ENCODE data around the gene TP63. TPM values are rescaled to one million over a fixed set of nuclear protein-coding genes. Genes with fewer than 3 reads are reported as not detected.

Gene TP63
- total and polyA plus RNA-seq, 5 experiments from 2014 or later = not detected

GRCh38 chr3:189803254-189803653 lies 172.1 kb downstream of the TP63 start:
- no peak overlapping the region for H3K27ac Mint-ChIP-seq
- H3K27me3 Mint-ChIP-seq = no peaks in the 10 kb centered on the region
- no peak for ATAC-seq
- no peak for DNase-seq
- no peaks in the 10 kb centered on the region for H3K4me1 Mint-ChIP-seq
- H3K9me3 Mint-ChIP-seq = no peaks in the 10 kb centered on the region
- H3K4me3 Mint-ChIP-seq = no peak overlapping the region
- POLR2A ChIA-PET = no interaction called here
- no peaks in the 10 kb centered on the region for H3K36me3 Mint-ChIP-seq

- DNase-seq = no peak
- POLR2A ChIA-PET = no interaction called here
- H3K4me1 Mint-ChIP-seq = no peaks in the 10 kb centered on the region
- no peak for ATAC-seq
- no peaks in the 10 kb centered on the region for H3K36me3 Mint-ChIP-seq
- no peak overlapping the region for H3K4me3 Mint-ChIP-seq
- no peak overlapping the region for H3K27ac Mint-ChIP-seq
- H3K9me3 Mint-ChIP-seq = no peaks in the 10 kb centered on the region
- no peaks in the 10 kb centered on the region for H3K27me3 Mint-ChIP-seq
Measured at GRCh38 chr3:189805375-189806067, 174.3 kb downstream of the TP63 start.

- no peaks in the 10 kb centered on the region for H3K9me3 Mint-ChIP-seq
Measured at GRCh38 chr3:189806171-189806951, 175.2 kb downstream of the TP63 start.

GRCh38 chr3:189808246-189809007 lies 177.2 kb downstream of the TP63 start:
- POLR2A ChIA-PET = no interaction called here
- Mint-ChIP-seq H3K27ac (no peak overlapping the region), H3K36me3 (no peaks in the 10 kb centered on the region), H3K27me3 (no peaks in the 10 kb centered on the region), H3K9me3 (no peaks in the 10 kb centered on the region), H3K4me1 (no peaks in the 10 kb centered on the region), H3K4me3 (no peak overlapping the region)
- ATAC-seq (no peak), DNase-seq (no peak)

More at GRCh38 chr3:189806171-189806951, 175.2 kb downstream of the TP63 start:
- H3K27me3 Mint-ChIP-seq = no peaks in the 10 kb centered on the region
- H3K4me1 Mint-ChIP-seq = no peaks in the 10 kb centered on the region
- H3K4me3 Mint-ChIP-seq = no peak overlapping the region
- H3K27ac Mint-ChIP-seq = no peak overlapping the region
- no peaks in the 10 kb centered on the region for H3K36me3 Mint-ChIP-seq
- POLR2A ChIA-PET = no interaction called here
- ATAC-seq = no peak
- no peak for DNase-seq

- Mint-ChIP-seq H3K4me1 (no peaks in the 10 kb centered on the region), H3K9me3 (no peaks in the 10 kb centered on the region), H3K27ac (no peak overlapping the region), H3K36me3 (no peaks in the 10 kb centered on the region), H3K4me3 (no peak overlapping the region), H3K27me3 (no peaks in the 10 kb centered on the region)
- POLR2A ChIA-PET = no interaction called here
- ATAC-seq (no peak), DNase-seq (no peak)
Measured at GRCh38 chr3:189809583-189809982, 178.4 kb downstream of the TP63 start.

- ATAC-seq = no peak
- POLR2A ChIA-PET = no interaction called here
Measured at GRCh38 chr3:189812806-189813465, 181.7 kb downstream of the TP63 start.

GRCh38 chr3:189813647-189814240 lies 182.6 kb downstream of the TP63 start:
- DNase-seq (no peak), ATAC-seq (no peak)
- Mint-ChIP-seq H3K27me3 (no peaks in the 10 kb centered on the region), H3K27ac (peak overlapping the region in 1 of 10 donors; percentile 5), H3K4me1 (no peaks in the 10 kb centered on the region), H3K36me3 (no peaks in the 10 kb centered on the region), H3K9me3 (no peaks in the 10 kb centered on the region), H3K4me3 (no peak overlapping the region)
- POLR2A ChIA-PET = no interaction called here

More at GRCh38 chr3:189812806-189813465, 181.7 kb downstream of the TP63 start:
- Mint-ChIP-seq H3K27me3 (no peaks in the 10 kb centered on the region), H3K9me3 (no peaks in the 10 kb centered on the region), H3K36me3 (no peaks in the 10 kb centered on the region), H3K4me1 (no peaks in the 10 kb centered on the region), H3K27ac (no peak overlapping the region), H3K4me3 (no peak overlapping the region)
- no peak for DNase-seq

GRCh38 chr3:189820365-189820720 lies 189.2 kb downstream of the TP63 start:
- no peak for DNase-seq
- H3K9me3 Mint-ChIP-seq = no peaks in the 10 kb centered on the region
- POLR2A ChIA-PET = no interaction called here
- no peak overlapping the region for H3K4me3 Mint-ChIP-seq
- peaks cover 0 to 5% (median 1%) of the 10 kb centered on the region in 5 donors for H3K27me3 Mint-ChIP-seq
- no peak overlapping the region for H3K27ac Mint-ChIP-seq
- H3K36me3 Mint-ChIP-seq = no peaks in the 10 kb centered on the region
- no peaks in the 10 kb centered on the region for H3K4me1 Mint-ChIP-seq
- no peak for ATAC-seq

- Mint-ChIP-seq H3K9me3 (no peaks in the 10 kb centered on the region), H3K27ac (no peak overlapping the region), H3K4me1 (no peaks in the 10 kb centered on the region), H3K36me3 (no peaks in the 10 kb centered on the region), H3K4me3 (no peak overlapping the region), H3K27me3 (peaks cover 0 to 5% (median 1%) of the 10 kb centered on the region in 5 donors)
- DNase-seq (no peak), ATAC-seq (no peak)
- POLR2A ChIA-PET = no interaction called here
Measured at GRCh38 chr3:189821262-189821661, 190.1 kb downstream of the TP63 start.

GRCh38 chr3:189822726-189823125 lies 191.5 kb downstream of the TP63 start:
- POLR2A ChIA-PET = no interaction called here
- Mint-ChIP-seq H3K27me3 (peaks cover 0 to 5% (median 1%) of the 10 kb centered on the region in 5 donors), H3K9me3 (no peaks in the 10 kb centered on the region), H3K4me3 (no peak overlapping the region), H3K27ac (no peak overlapping the region), H3K4me1 (peaks cover 0 to 1% (median 0%) of the 10 kb centered on the region in 4 donors), H3K36me3 (no peaks in the 10 kb centered on the region)
- ATAC-seq = no peak
- no peak for DNase-seq

GRCh38 chr3:189824629-189825312 lies 193.6 kb downstream of the TP63 start:
- no peak overlapping the region for H3K27ac Mint-ChIP-seq
- peaks cover 0 to 5% (median 1%) of the 10 kb centered on the region in 5 donors for H3K27me3 Mint-ChIP-seq
- H3K4me1 Mint-ChIP-seq = peaks cover 0 to 1% (median 0%) of the 10 kb centered on the region in 4 donors
- POLR2A ChIA-PET = no interaction called here
- H3K4me3 Mint-ChIP-seq = no peak overlapping the region
- no peaks in the 10 kb centered on the region for H3K9me3 Mint-ChIP-seq
- no peak for DNase-seq
- no peak for ATAC-seq
- no peaks in the 10 kb centered on the region for H3K36me3 Mint-ChIP-seq

- Mint-ChIP-seq H3K27me3 (peaks cover 0 to 5% (median 0%) of the 10 kb centered on the region in 5 donors), H3K36me3 (no peaks in the 10 kb centered on the region), H3K4me3 (no peak overlapping the region), H3K9me3 (peaks cover 0 to 2% (median 0%) of the 10 kb centered on the region in 9 donors), H3K27ac (no peak overlapping the region), H3K4me1 (peaks cover 0 to 1% (median 0%) of the 10 kb centered on the region in 4 donors)
- DNase-seq (no peak), ATAC-seq (no peak)
- POLR2A ChIA-PET = no interaction called here
Measured at GRCh38 chr3:189826566-189826965, 195.4 kb downstream of the TP63 start.

Data from naive thymus-derived CD8-positive, alpha-beta T cell (primary cell).